NCI-H1092 (cell line): ENCODE measurements around the gene NTRK1.
A peak's percentile ranks its signal among the peaks of the same experiment; 100 is the strongest.
"Not testable (repeated sequence)": the region's sequence is repeated elsewhere in the genome, so short reads cannot be mapped to it uniquely, and the experiment has no call there.

ENCODE experiments used
- DNase-seq: peaks from one replicate; lab custom pipeline; 2025; lab: John Stamatoyannopoulos, UW

NTRK1 gene

GRCh38 chr1:156913809-156914387 lies 53.2 kb downstream of the NTRK1 start:
- DNase-seq, result no peak

- DNase-seq, result no peak
Measured at GRCh38 chr1:156914440-156914856, 53.8 kb downstream of the NTRK1 start.

DNA sequence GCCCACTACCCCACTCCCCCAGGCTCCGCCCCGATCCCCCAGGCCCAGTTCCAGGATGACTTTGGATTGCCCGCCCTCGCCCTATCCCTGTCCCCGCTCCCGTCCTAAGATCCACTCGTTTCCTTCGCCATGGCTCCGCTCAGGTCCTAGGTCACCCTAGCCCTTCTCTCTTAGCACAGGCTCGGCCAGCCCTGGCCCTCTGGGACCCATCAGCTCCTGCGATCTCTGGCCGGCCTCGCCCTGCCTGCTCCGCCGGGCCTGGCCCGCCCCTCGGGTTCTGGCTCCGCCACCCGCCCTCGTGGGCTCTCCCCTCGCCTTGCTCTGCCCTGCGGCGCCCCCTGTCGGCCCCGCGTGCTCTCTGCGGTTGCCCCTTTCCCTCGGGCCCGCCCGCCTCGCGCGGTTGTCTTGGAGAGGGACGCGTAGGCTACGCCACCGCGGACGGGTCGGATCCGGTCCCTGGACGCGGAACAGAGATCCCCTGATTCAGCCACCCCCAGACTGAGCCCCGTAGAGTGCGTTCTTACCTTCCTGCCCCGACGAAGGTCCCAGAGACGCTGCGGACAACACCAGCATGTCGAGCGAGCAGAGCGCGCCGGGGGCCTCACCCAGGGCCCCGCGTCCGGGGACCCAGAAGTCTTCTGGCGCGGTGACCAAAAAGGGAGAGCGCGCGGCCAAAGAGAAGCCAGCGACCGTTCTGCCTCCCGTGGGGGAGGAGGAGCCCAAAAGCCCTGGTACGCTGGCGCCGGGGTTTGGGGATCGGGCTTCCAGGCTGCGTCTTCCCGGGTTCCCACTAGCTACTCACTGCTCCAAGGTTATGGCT lies 59.8 kb downstream of the NTRK1 start, which contains the start of gene LRRC71:
Gene LRRC71 (plus strand): TSS at position 400 of the 820 bp plus-strand sequence. CDS start 172 bp downstream, at position 572.
- peak; percentile 65 for DNase-seq

GRCh38 chr1:156921053-156921529 lies 60.4 kb downstream of the NTRK1 start:
- no peak for DNase-seq

GRCh38 chr1:156922986-156923669 lies 62.5 kb downstream of the NTRK1 start:
- peak; percentile 23 for DNase-seq

DNA sequence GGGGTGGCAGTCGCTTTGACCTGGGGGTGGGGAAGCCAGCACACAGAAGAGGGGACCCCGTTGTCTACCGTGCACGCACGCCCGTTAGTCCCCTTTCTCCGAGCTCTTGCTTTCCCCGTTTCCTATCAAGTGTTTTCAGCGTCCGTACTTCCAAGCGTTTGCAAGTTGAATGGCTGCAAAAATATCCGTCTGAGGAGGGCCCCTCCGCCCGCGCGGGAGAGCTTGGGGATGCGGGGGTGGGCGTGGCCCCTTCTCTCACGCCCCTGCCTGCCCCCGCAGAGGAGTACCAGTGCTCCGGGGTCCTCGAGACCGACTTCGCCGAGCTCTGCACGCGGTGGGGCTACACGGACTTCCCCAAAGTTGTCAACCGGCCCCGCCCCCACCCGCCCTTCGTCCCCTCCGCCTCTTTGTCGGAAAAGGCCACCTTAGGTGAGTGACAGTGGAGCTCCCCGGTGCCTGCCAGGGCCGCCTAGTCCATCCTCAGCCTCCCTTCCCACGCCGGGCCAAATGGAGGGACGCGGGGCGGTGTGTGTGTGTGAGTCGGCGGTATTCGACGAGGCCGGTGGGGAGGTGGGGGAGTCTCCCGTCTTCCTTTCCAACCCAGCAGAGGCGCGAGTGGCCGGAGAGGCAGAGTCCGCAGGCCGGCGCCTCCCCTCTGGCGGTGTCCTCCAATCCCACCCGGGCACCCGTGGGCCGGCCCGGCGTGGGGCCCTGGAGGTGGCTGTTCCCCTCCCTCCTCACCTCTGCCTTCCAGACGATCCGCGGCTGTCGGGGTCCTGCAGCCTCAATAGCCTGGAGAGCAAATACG lies 63.2 kb downstream of the NTRK1 start:
- no peak for DNase-seq

DNA sequence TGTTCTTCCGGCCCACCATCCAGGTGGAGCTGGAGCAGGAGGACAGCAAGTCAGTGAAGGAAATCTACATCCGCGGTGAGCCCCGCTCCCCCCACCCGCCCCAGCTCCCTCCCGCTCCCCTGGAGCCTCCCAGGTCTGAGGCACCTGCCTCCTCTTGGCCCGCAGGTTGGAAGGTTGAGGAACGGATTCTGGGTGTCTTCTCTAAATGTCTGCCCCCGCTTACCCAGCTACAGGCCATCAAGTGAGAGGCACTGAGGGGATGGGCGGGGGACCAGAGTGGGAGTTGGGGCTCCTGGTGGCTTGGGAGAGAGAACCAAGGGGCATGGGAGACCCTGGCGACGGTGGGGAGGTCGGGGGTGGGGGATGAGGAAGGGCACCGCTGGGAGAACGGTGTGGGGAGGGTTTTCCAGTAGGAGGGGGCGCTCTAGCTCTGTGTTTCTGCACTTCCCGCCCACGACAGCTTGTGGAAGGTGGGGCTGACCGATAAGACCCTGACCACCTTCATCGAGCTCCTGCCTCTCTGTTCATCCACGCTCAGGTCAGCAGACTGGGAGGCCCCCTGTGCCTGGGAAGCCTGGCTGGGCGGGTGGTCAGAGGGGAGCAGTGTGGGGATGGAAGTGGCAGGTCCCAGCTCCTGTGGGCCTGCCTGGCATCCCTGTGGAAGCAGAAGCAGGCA lies 64.0 kb downstream of the NTRK1 start:
- no peak for DNase-seq

GRCh38 chr1:156925154-156926010 lies 64.7 kb downstream of the NTRK1 start:
- DNase-seq, result no peak

- DNase-seq, result peak; percentile 52
Measured at GRCh38 chr1:156926175-156926574, 65.5 kb downstream of the NTRK1 start.

GRCh38 chr1:156926695-156927094 lies 66.0 kb downstream of the NTRK1 start:
- DNase-seq, result not testable (repeated sequence)

GRCh38 chr1:156927215-156928042 lies 66.8 kb downstream of the NTRK1 start:
- DNase-seq, result peak; percentile 62

DNA sequence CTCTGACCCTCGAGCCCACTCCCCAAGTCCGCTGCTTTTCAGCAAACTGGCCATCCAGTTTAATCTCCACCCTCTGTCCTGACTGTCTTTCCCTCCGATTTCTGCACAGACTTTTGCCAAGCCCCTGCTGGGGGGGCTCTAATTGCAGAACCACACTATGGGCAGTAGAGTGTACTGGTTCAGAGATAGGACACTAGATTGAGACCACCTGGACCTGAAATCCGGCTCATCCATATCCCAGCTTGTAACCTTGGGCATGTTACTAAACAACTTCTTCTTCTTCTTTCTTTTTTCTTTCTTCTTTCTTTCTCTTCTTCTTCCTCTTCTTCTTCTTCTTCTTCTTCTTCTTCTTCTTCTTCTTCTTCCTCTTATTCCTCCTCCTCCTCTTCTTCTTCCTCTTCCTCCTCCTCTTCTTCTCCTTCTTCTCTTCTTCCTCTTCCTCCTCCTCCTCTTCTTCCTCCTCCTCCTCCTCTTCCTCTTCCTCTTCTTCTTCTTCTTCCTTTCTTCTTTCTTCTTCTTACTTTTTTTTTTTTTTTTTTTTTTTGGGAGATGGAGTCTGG lies 67.5 kb downstream of the NTRK1 start:
- no peak for DNase-seq

DNA sequence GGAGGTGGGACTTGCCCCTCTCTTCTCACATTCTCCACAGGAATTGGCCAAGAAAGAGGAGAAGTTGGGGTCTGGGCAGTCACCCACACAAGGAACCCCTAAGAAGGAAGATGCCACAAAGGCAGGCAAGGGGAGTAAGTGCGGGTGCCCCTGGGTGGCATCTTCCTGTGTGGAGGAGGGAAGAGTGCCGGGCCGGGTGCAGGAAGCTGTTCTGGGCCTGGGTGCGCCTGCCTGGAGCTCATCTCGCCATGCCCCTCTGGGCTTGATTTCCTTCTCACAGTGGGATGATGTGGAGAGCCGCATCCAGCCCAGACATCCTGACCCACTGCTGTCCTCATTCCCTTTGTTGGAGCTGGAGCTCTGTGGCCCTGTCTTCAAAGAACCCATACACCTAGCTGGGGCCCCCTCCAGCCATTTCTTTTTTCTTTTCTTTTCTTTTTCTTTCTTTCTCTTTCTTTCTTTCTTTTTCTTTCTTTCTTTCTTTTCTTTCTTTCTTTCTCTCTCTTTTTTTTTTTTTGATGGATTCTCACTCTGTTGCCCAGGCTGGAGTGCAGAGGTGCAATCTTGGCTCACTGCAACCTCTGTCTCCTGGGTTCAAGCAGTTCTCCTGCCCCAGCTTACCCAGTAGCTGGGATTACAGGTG lies 69.1 kb downstream of the NTRK1 start:
- no peak for DNase-seq

DNA sequence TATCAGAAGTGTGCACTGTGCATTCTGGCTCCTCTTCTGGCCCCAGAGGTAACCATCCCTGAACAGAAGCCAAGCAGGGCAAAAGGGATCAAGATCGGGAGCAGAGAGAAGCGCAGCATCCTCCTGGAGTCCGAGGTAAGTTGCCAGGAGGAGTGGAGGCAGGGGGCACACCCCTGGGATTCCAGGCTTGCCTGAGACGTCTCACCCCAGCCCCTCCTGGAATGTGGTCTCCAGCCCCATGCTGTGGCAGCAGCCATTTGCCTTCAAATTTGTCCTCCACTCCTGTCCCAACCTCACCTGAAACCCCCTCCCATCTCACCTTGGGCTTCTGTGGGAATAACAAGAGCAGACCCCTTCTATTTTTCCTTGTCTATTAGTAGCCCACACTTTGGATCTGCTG lies 69.8 kb downstream of the NTRK1 start:
- no peak for DNase-seq
